K562 (cell line): ENCODE results near the gene PBX4. TPM values are rescaled to one million over a fixed set of nuclear protein-coding genes. Genes with fewer than 3 reads are reported as not detected.

Experiments used
- ATAC-seq: fragments of 200-7000 bp; cut with Tn5 transposase; 3 replicates; pipeline ENCODE4 v1.9.1; 2020; ENCODE audit warnings: moderate library complexity
- BruUV-seq: library from RNA; stranded (reverse); fragments of 400-500 nt; replicated peaks from 2 replicates; lab custom pipeline; 2021; lab: Mats Ljungman, UMichigan
- CTCF ChIA-PET: fragments of 300-600 bp; formaldehyde crosslinking; extraction: SDS; loops from one replicate; lab custom pipeline; 2021; ENCODE audit warnings: low intra/inter-chr PET ratio; lab: Yijun Ruan, JAX
- POLR2A ChIA-PET: fragments of 300-600, 350-650 bp; sonication (Branson Sonifier 250); formaldehyde crosslinking; extraction: SDS; loops from one replicate; lab custom pipeline; 2021; ENCODE audit warnings: antibody characterized with exemption, inconsistent platforms; lab: Yijun Ruan, JAX
- DNase-seq, 4 experiments: peaks; one replicate each; pipeline versions ENCODE4 v3.0.0 to v3.0.0-alpha.2; 2011 to 2018; ENCODE audit warnings: low spot score in 3 of 4, mixed read lengths in 3 of 4; ENCODE audit errors: extremely low read depth in 1 of 4
- FAIRE-seq: peaks from 2 replicates; lab custom pipeline; 2011; peaks lifted over from hg19 to GRCh38; lab: Jason Lieb, UNC
- H2AFZ ChIP-seq: 2 replicates; pipeline ENCODE4 v1.6.0; 2011; ENCODE audit warnings: low read depth, low read length, control low read depth, inconsistent platforms
- H3K27ac ChIP-seq: fragments of 200-600 bp; 3 replicates; pipeline ENCODE4 v1.8.0; 2011; ENCODE audit warnings: low read depth, mild to moderate bottlenecking, control low read depth, inconsistent platforms, low read length, moderate library complexity, mixed read lengths; ENCODE audit errors: extremely low read depth
- H3K27me3 ChIP-seq, 2 experiments: fragments of 300-600 bp in 1 of 2; 2 replicates in 1 of 2; 3 replicates in 1 of 2; pipeline versions ENCODE4 v1.6.0 to v1.8.0; 2011; ENCODE audit warnings: inconsistent platforms in 2 of 2, low read length in 2 of 2, mild to moderate bottlenecking in 1 of 2, mixed read lengths in 1 of 2, moderate library complexity in 1 of 2; ENCODE audit not compliant: control insufficient read depth in 2 of 2, insufficient read depth in 2 of 2
- H3K36me3 ChIP-seq: fragments of 300-600 bp; 3 replicates; pipeline ENCODE4 v1.8.0; 2011; ENCODE audit warnings: mild to moderate bottlenecking, low read length, inconsistent platforms; ENCODE audit not compliant: control insufficient read depth, insufficient read depth
- H3K4me1 ChIP-seq, 2 experiments: fragments of 200-600 bp in 1 of 2; replicated peaks in 1 of 2; 2 replicates in 1 of 2; 3 replicates in 1 of 2; pipeline versions ENCODE4 v1.5.1 to v1.8.0; 2011; ENCODE audit warnings: inconsistent platforms in 2 of 2, low read length in 2 of 2, mild to moderate bottlenecking in 1 of 2, mixed read lengths in 1 of 2, moderate library complexity in 1 of 2; ENCODE audit not compliant: control insufficient read depth in 2 of 2, insufficient read depth in 2 of 2
- H3K4me2 ChIP-seq: 2 replicates; pipeline ENCODE4 v1.6.1; 2011; ENCODE audit warnings: low read length, control low read depth, inconsistent platforms, mixed read lengths; ENCODE audit not compliant: insufficient read depth
- H3K4me3 ChIP-seq: fragments of 200-600 bp; sonication (generic), shearing (Covaris generic); 2 replicates; pipeline ENCODE4 v1.5.1; 2016; ENCODE audit warnings: control low read depth, inconsistent platforms
- H3K79me2 ChIP-seq: fragments of 200-600 bp; 3 replicates; pipeline ENCODE4 v1.8.0; 2011; ENCODE audit warnings: low read length, inconsistent platforms; ENCODE audit not compliant: control insufficient read depth, insufficient read depth
- H3K9ac ChIP-seq, 2 experiments: 2 replicates each; pipeline versions ENCODE4 v1.6.0 to v1.6.1; 2011; ENCODE audit warnings: low read depth in 2 of 2, low read length in 2 of 2, control low read depth in 1 of 2, inconsistent platforms in 1 of 2, mild to moderate bottlenecking in 1 of 2, mixed read lengths in 1 of 2; ENCODE audit not compliant: insufficient read depth in 1 of 2
- H3K9me1 ChIP-seq: one replicate; pipeline ENCODE4 v1.6.0; 2011; ENCODE audit warnings: inconsistent platforms, mild to moderate bottlenecking, low read length, moderate library complexity; ENCODE audit not compliant: control insufficient read depth, insufficient read depth
- H3K9me3 ChIP-seq: replicated peaks from 2 replicates; pipeline ENCODE4 v1.5.1; 2011; ENCODE audit warnings: low read depth, low read length, inconsistent platforms; ENCODE audit not compliant: control insufficient read depth, insufficient read depth
- H4K20me1 ChIP-seq: replicated peaks from 2 replicates; pipeline ENCODE4 v1.6.1; 2011; ENCODE audit warnings: low read length, inconsistent platforms, mixed read lengths; ENCODE audit not compliant: control insufficient read depth, insufficient read depth
- CBX8 ChIP-seq: fragments of 200-600 bp; sonication (generic); IDR thresholded peaks from 2 replicates; pipeline ENCODE4 v1.6.1; 2012; ENCODE audit warnings: borderline replicate concordance, mixed run types, low read depth, mild to moderate bottlenecking, moderate library complexity, mixed read lengths, low read length, control low read depth, inconsistent platforms; ENCODE audit not compliant: poor library complexity, severe bottlenecking; ENCODE audit errors: extremely low read depth
- CCAR2 ChIP-seq: fragments of 200-400 bp; formaldehyde crosslinking; IDR thresholded peaks from 2 replicates; pipeline ENCODE4 v1.6.1; 2017; ENCODE audit warnings: mild to moderate bottlenecking, low read depth, low read length
- CTBP1 ChIP-seq: fragments of 450-650 bp; IDR thresholded peaks from 2 replicates; pipeline ENCODE4 v1.6.1; 2016; ENCODE audit warnings: borderline replicate concordance
- CXXC5 ChIP-seq: fragments of 250-450 bp; sonication (Bioruptor Pico); IDR thresholded peaks from 2 replicates; pipeline ENCODE4 v1.8.0; 2022; ENCODE audit warnings: inconsistent platforms, mild to moderate bottlenecking, moderate library complexity
- HNRNPK ChIP-seq: fragments of 200-400 bp; formaldehyde crosslinking; IDR thresholded peaks from one replicate; pipeline ENCODE4 v1.6.1; 2018; ENCODE audit warnings: mild to moderate bottlenecking, low read depth, low read length; ENCODE audit not compliant: poor library complexity, severe bottlenecking
- ILF3 ChIP-seq: fragments of 450-650 bp; IDR thresholded peaks from 2 replicates; pipeline ENCODE4 v1.6.1; 2018; ENCODE audit warnings: antibody characterized with exemption, mild to moderate bottlenecking, moderate library complexity, borderline replicate concordance
- SIN3A ChIP-seq, 2 experiments: fragments of 150-350 bp in 1 of 2; IDR thresholded peaks; 2 replicates each; pipeline ENCODE4 v1.6.1; 2011 to 2016; ENCODE audit warnings: borderline replicate concordance in 2 of 2, low read depth in 2 of 2, low read length in 2 of 2, mild to moderate bottlenecking in 2 of 2, moderate library complexity in 2 of 2; ENCODE audit not compliant: control insufficient read depth in 1 of 2
- SREBF1 ChIP-seq: fragments of 150-350 bp; IDR thresholded peaks from 2 replicates; pipeline ENCODE4 v1.6.1; 2014; ENCODE audit warnings: antibody characterized with exemption, low read depth, low read length, borderline replicate concordance
- whole genome bisulfite sequencing: fragments of 100-300 bp; shearing (Covaris generic); methylation state at CpG from one replicate; pipeline ENCODE4 v1.1.6; 2016; ENCODE audit warnings: low coverage, mixed read lengths; ENCODE audit not compliant: insufficient coverage; ENCODE audit errors: missing lambda C conversion rate; 5-methylcytosine and 5-hydroxymethylcytosine counted together
- in situ Hi-C: fragments of 300-500 bp; cut with MboI; formaldehyde crosslinking; loops from 4 replicates; pipeline ENCODE4 v1.15.0; 2018; ENCODE audit warnings: inconsistent platforms, mixed read lengths
- intact Hi-C: fragments of 100-400 bp; cut with micrococcal nuclease; formaldehyde crosslinking; loops from 2 replicates; pipeline ENCODE4 v1.14.2; 2022
- polyA plus RNA-seq, 8 experiments: library from polyadenylated mRNA; depleted of rRNA in 4 of 8; stranded (reverse) in 5 of 8; unstranded in 3 of 8; fragments of >200 nt; fragmentation: Nextera tagmentation in 2 of 8; fragmentation: Illumina TruSeq in 1 of 8; extraction: Ambion mirVana in 2 of 8; extraction: Trizol in 1 of 8; gene quantifications; 2 replicates each; pipeline versions ENCODE4 v1.2.1 to v1.2.3, GENCODE V29; 2011 to 2014; ENCODE audit warnings: inconsistent platforms in 1 of 8, missing spikeins in 1 of 8
- total RNA-seq, 7 experiments: library from RNA; depleted of rRNA in 6 of 7; stranded (reverse); fragments of >200 nt in 6 of 7; fragmentation: Illumina TruSeq in 2 of 7; extraction: Trizol in 2 of 7; gene quantifications; 2 replicates each; pipeline versions ENCODE4 v1.2.1 to v1.2.3, GENCODE V29; 2011 to 2021; ENCODE audit warnings: low replicate concordance in 1 of 7
- TF ChIP-seq, protein P1 (sequence below): fragments of 250-450 bp; sonication (Bioruptor Pico); IDR thresholded peaks from 2 replicates; pipeline ENCODE4 v1.4.0; 2020; ENCODE audit warnings: mild to moderate bottlenecking, moderate library complexity

Gene PBX4
- total and polyA plus RNA-seq, 9 of the 15 experiments (the other 6 are each of a cell fraction or from before 2014, with no cell fraction given): 0.11 to 3.8 (median 1.6) TPM; not detected in 1

- no peak overlapping the region for H2AFZ ChIP-seq
- H3K4me2 ChIP-seq: no peak overlapping the region
- H3K36me3 ChIP-seq: no peaks in the 10 kb centered on the region
- H3K27ac ChIP-seq: no peak overlapping the region
- in situ Hi-C loops: loop anchor here (25.0 kb wide), 1 partner anchor 89 kb away; the partner anchor contains the start of genes GMIP and LPAR2
- no peaks in the 10 kb centered on the region for H3K9me1 ChIP-seq
- 4% methylated on average over 13 of the region's 15 CpGs for WGBS
- ATAC-seq: no peak
- no peaks in the 10 kb centered on the region for H3K9me3 ChIP-seq
- ChIA-PET POLR2A (interaction anchor here (1.0 kb wide), 1 partner anchor 11 kb away, joined by 3 read pairs; no protein-coding TSS in a partner anchor), CTCF (no interaction called here)
- TF ChIP-seq SREBF1 (no peak), HNRNPK (no peak), CTBP1 (no peak)
- peaks cover 5 to 52% of the 10 kb centered on the region in 2 experiments for H3K27me3 ChIP-seq
- intact Hi-C loops: no loop called here
- no peak for FAIRE-seq
- BruUV-seq: no TSS peak
- H3K4me3 ChIP-seq: no peak overlapping the region
- peaks cover 0 to 58% of the 10 kb centered on the region in 2 experiments; a peak in 2 of 5 replicates for H3K4me1 ChIP-seq
- H4K20me1 ChIP-seq: 0 out of 2 replicates have a peak, but pooled peaks cover 5% of the 10 kb centered on the region
- DNase-seq: no peak
- no peaks in the 10 kb centered on the region for H3K79me2 ChIP-seq
- no peak overlapping the region for H3K9ac ChIP-seq
These were observed 70.7 kb downstream of the PBX4 start for GRCh38 chr19:19547674-19548336.

GRCh38 chr19:19546751-19547162 is 71.7 kb downstream of the PBX4 start:
- ATAC-seq (no peak), DNase-seq (no peak), FAIRE-seq (no peak)
- 2% methylated on average over 18 of the region's 19 CpGs for WGBS
- ChIA-PET POLR2A (interaction anchor here (0.6 kb wide), 1 partner anchor 100 kb away, joined by 3 read pairs; no protein-coding TSS in a partner anchor), CTCF (no interaction called here)
- in situ Hi-C loops: loop anchor here (25.0 kb wide), 1 partner anchor 91 kb away; the partner anchor contains the start of genes GMIP and LPAR2
- Histone ChIP-seq H3K4me3 (no peak overlapping the region), H3K4me2 (no peak overlapping the region), H3K9me1 (no peaks in the 10 kb centered on the region), H2AFZ (no peak overlapping the region), H3K9ac (no peak overlapping the region; a peak in 1 of 4 replicates), H3K36me3 (no peaks in the 10 kb centered on the region), H3K27ac (no peak overlapping the region), H3K79me2 (no peaks in the 10 kb centered on the region), H4K20me1 (0 out of 2 replicates have a peak, but pooled peaks cover 5% of the 10 kb centered on the region), H3K9me3 (no peaks in the 10 kb centered on the region), H3K4me1 (peaks cover 0 to 62% of the 10 kb centered on the region in 2 experiments; a peak in 2 of 5 replicates), H3K27me3 (peaks cover 5 to 52% of the 10 kb centered on the region in 2 experiments)
- intact Hi-C loops: no loop called here
- no TSS peak for BruUV-seq
- TF ChIP-seq CXXC5 (no peak), CBX8 (no peak), CCAR2 (no peak), SIN3A (IDR thresholded peaks at IDR 0.05; ENCODE audit: borderline replicate concordance in 2 of 2, control insufficient read depth in 1 of 2, low read depth in 2 of 2, low read length in 2 of 2) (no peak), ILF3 (no peak)
- TF ChIP-seq, protein P1, sequence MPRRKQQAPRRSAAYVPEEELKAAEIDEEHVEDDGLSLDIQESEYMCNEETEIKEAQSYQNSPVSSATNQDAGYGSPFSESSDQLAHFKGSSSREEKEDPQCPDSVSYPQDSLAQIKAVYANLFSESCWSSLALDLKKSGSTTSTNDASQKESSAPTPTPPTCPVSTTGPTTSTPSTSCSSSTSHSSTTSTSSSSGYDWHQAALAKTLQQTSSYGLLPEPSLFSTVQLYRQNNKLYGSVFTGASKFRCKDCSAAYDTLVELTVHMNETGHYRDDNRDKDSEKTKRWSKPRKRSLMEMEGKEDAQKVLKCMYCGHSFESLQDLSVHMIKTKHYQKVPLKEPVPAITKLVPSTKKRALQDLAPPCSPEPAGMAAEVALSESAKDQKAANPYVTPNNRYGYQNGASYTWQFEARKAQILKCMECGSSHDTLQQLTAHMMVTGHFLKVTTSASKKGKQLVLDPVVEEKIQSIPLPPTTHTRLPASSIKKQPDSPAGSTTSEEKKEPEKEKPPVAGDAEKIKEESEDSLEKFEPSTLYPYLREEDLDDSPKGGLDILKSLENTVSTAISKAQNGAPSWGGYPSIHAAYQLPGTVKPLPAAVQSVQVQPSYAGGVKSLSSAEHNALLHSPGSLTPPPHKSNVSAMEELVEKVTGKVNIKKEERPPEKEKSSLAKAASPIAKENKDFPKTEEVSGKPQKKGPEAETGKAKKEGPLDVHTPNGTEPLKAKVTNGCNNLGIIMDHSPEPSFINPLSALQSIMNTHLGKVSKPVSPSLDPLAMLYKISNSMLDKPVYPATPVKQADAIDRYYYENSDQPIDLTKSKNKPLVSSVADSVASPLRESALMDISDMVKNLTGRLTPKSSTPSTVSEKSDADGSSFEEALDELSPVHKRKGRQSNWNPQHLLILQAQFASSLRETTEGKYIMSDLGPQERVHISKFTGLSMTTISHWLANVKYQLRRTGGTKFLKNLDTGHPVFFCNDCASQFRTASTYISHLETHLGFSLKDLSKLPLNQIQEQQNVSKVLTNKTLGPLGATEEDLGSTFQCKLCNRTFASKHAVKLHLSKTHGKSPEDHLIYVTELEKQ (CRISPR knock-in tag): no peak
